B cell (primary cell): ENCODE measurements around the gene GNLY. TPM values are rescaled to one million over a fixed set of nuclear protein-coding genes. Genes with fewer than 3 reads are reported as not detected.

Source experiments
- ATAC-seq: fragments of 200-7000 bp; cut with Tn5 transposase; one replicate; pipeline ENCODE4 v1.10.0; 2021; ENCODE audit warnings: low read depth, mild to moderate bottlenecking, moderate number of reproducible peaks, moderate library complexity
- CTCF ChIA-PET: fragments of 350-600 bp; sonication (Branson Sonifier 250); formaldehyde crosslinking; loops from one replicate; lab custom pipeline; 2021; ENCODE audit warnings: antibody characterized with exemption, inconsistent platforms; lab: Charles Lee
- POLR2A ChIA-PET: fragments of 350-600 bp; sonication (Branson Sonifier 250); formaldehyde crosslinking; loops from one replicate; lab custom pipeline; 2021; ENCODE audit warnings: antibody characterized with exemption; lab: Charles Lee
- DNase-seq: peaks from one replicate; pipeline ENCODE4 v3.0.0; 2013
- H2AFZ ChIP-seq: 2 replicates; pipeline ENCODE4 v1.6.1; 2012; ENCODE audit warnings: mild to moderate bottlenecking, low read depth, low read length; ENCODE audit not compliant: insufficient read depth, poor library complexity, severe bottlenecking
- H3K27ac ChIP-seq, 2 donors: 1 replicate in 1 of 2; 2 replicates in 1 of 2; pipeline ENCODE4 v1.5.1; 2012 to 2013; ENCODE audit warnings: low read length in 2 of 2, mild to moderate bottlenecking in 2 of 2, moderate library complexity in 1 of 2
- H3K27me3 ChIP-seq, 4 experiments: fragments of 200-600 bp in 1 of 4; sonication (generic) in 1 of 4; replicated peaks in 1 of 4; 1 replicate in 2 of 4; 2 replicates in 2 of 4; pipeline versions ENCODE4 v1.6.1 to v1.7.0; 2013 to 2016; ENCODE audit warnings: low read length in 3 of 4, mild to moderate bottlenecking in 2 of 4, mixed read lengths in 1 of 4, moderate library complexity in 1 of 4; ENCODE audit not compliant: insufficient read depth in 4 of 4, control insufficient read depth in 3 of 4; ENCODE audit errors: control extremely low read depth in 1 of 4
- H3K36me3 ChIP-seq, 2 experiments: replicated peaks in 1 of 2; 1 replicate in 1 of 2; 2 replicates in 1 of 2; pipeline versions ENCODE4 v1.6.1 to v1.7.1; 2013; ENCODE audit warnings: low read length in 1 of 2; ENCODE audit not compliant: insufficient read depth in 2 of 2, control insufficient read depth in 1 of 2; ENCODE audit errors: control extremely low read depth in 1 of 2, extremely low read depth in 1 of 2
- H3K4me1 ChIP-seq, 2 donors: fragments of 200-600 bp in 1 of 2; sonication (generic) in 1 of 2; 1 replicate in 1 of 2; 2 replicates in 1 of 2; pipeline versions ENCODE4 v1.5.1 to v1.6.1; 2013 to 2017; ENCODE audit warnings: low read length in 2 of 2; ENCODE audit not compliant: control insufficient read depth in 2 of 2, insufficient read depth in 2 of 2
- H3K4me2 ChIP-seq: replicated peaks from 2 replicates; pipeline ENCODE3; 2012; ENCODE audit warnings: mild to moderate bottlenecking, low read depth, low read length; ENCODE audit not compliant: poor library complexity, severe bottlenecking
- H3K4me3 ChIP-seq, 5 experiments: fragments of 200-600 bp in 1 of 5; sonication (generic) in 1 of 5; 1 replicate in 3 of 5; 2 replicates in 2 of 5; pipeline versions ENCODE4 v1.5.1 to v1.7.0; 2011 to 2016; ENCODE audit warnings: low read length in 4 of 5, mild to moderate bottlenecking in 4 of 5, low read depth in 2 of 5, control low read depth in 1 of 5, moderate library complexity in 1 of 5; ENCODE audit not compliant: insufficient read depth in 1 of 5; ENCODE audit errors: control extremely low read depth in 1 of 5, extremely low read depth in 1 of 5
- H3K79me2 ChIP-seq: fragments of 200-600 bp; sonication (generic); one replicate; pipeline ENCODE4 v1.6.0; 2016; ENCODE audit warnings: low read length; ENCODE audit not compliant: control insufficient read depth, insufficient read depth
- H3K9ac ChIP-seq: fragments of 200-600 bp; sonication (generic); 2 replicates; pipeline ENCODE4 v1.6.1; 2017; ENCODE audit warnings: mild to moderate bottlenecking, low read length, moderate library complexity
- H3K9me3 ChIP-seq, 3 donors: one replicate each; pipeline versions ENCODE4 v1.6.1 to v1.7.1; 2013; ENCODE audit warnings: low read length in 2 of 3; ENCODE audit not compliant: control insufficient read depth in 2 of 3, insufficient read depth in 1 of 3; ENCODE audit errors: control extremely low read depth in 1 of 3
- H4K20me1 ChIP-seq: 2 replicates; pipeline ENCODE4 v1.6.0; 2012; ENCODE audit warnings: mild to moderate bottlenecking, low read length; ENCODE audit not compliant: insufficient read depth, control insufficient read depth, poor library complexity, severe bottlenecking
- H3K27ac Mint-ChIP-seq: one replicate; pipeline ENCODE4 v1.8.0; 2021; ENCODE audit warnings: mixed read lengths
- H3K27me3 Mint-ChIP-seq: one replicate; pipeline ENCODE4 v1.8.0; 2021; ENCODE audit warnings: mixed read lengths
- H3K4me1 Mint-ChIP-seq: one replicate; pipeline ENCODE4 v1.8.0; 2021; ENCODE audit warnings: mixed read lengths
- H3K4me3 Mint-ChIP-seq: one replicate; pipeline ENCODE4 v1.8.0; 2021; ENCODE audit warnings: mixed read lengths
- H3K9me3 Mint-ChIP-seq: one replicate; pipeline ENCODE4 v1.8.0; 2022; ENCODE audit warnings: mixed read lengths; ENCODE audit not compliant: insufficient read depth
- CTCF ChIP-seq: fragments of 200-600 bp; IDR thresholded peaks from one replicate; pipeline ENCODE4 v1.8.0; 2022; ENCODE audit warnings: antibody characterized with exemption, mild to moderate bottlenecking
- EZH2 ChIP-seq: IDR thresholded peaks from 2 replicates; pipeline ENCODE4 v1.6.1; 2012; ENCODE audit warnings: borderline replicate concordance, low read depth, mild to moderate bottlenecking, moderate library complexity, low read length; ENCODE audit not compliant: insufficient read depth, poor library complexity, severe bottlenecking
- WGBS: methylation state at CpG from one replicate; pipeline ENCODE4 v1.1.5; 2013; ENCODE audit warnings: missing lambda C conversion rate; ENCODE audit not compliant: insufficient coverage; 5-methylcytosine and 5-hydroxymethylcytosine counted together
- intact Hi-C: fragments of 100-400 bp; cut with micrococcal nuclease; formaldehyde crosslinking; loops from one replicate; pipeline ENCODE4 v1.10.0; 2022
- polyA plus RNA-seq: library from polyadenylated mRNA; depleted of rRNA; stranded (reverse); fragments of >200 nt; gene quantifications from 2 replicates; pipeline ENCODE4 v1.2.3, GENCODE V29; 2012
- total RNA-seq, 2 donors: library from RNA; stranded (reverse); fragments of 120-200 nt in 1 of 2; gene quantifications; 1 replicate in 1 of 2; 2 replicates in 1 of 2; pipeline versions ENCODE4 v1.2.3 to v1.2.4, GENCODE V29; 2013 to 2022

GNLY gene
- total and polyA plus RNA-seq, 2 donors (not counting 1 experiment from before 2014, with no cell fraction given), result 3.9 to 4.2 TPM

- DNase-seq (no peak), ATAC-seq (no peak)
- H3K27ac ChIP-seq, result no peak overlapping the region
- no peaks in the 10 kb centered on the region for H3K36me3 ChIP-seq
- no peaks in the 10 kb centered on the region for H3K79me2 ChIP-seq
- no CpG with 5 or more reads among the region's 2 CpGs for WGBS
- TF ChIP-seq CTCF, result no peak
- no peak for TF ChIP-seq EZH2
- POLR2A ChIA-PET, result no interaction called here
- Mint-ChIP-seq H3K4me3 (no peak overlapping the region), H3K27ac (no peak overlapping the region), H3K9me3 (no peaks in the 10 kb centered on the region), H3K27me3 (peaks cover 30% of the 10 kb centered on the region), H3K4me1 (no peaks in the 10 kb centered on the region)
- no peak overlapping the region for H3K9ac ChIP-seq
- CTCF ChIA-PET, result interaction anchor here (0.8 to 5.8 kb wide), 6 partner anchors 8 to 97 kb away, joined by 3 to 35 read pairs (median 4); no protein-coding TSS in a partner anchor
- no peaks in the 10 kb centered on the region for H3K9me3 ChIP-seq
- H3K4me2 ChIP-seq, result no peak overlapping the region
- peaks cover 3 to 7% of the 10 kb centered on the region in 2 donors for H3K4me1 ChIP-seq
- intact Hi-C loops, result no loop called here
- H2AFZ ChIP-seq, result no peak overlapping the region
- H3K27me3 ChIP-seq, result peaks cover 0 to 16% (median 4%) of the 10 kb centered on the region in 4 experiments
- no peak overlapping the region for H3K4me3 ChIP-seq
- no peaks in the 10 kb centered on the region for H4K20me1 ChIP-seq
Measured at GRCh38 chr2:85732467-85733120, 38.4 kb downstream of the GNLY start.
